Measurements from ENCODE around the gene CDK14.

GRCh38 chr7:91085175-91085574, 489.1 kb downstream of the CDK14 start:
- TF ChIP-seq CTCF (IDR thresholded peaks at IDR 0.05; ENCODE audit: low read depth, low read length) (no peak), EZH2phosphoT487 (IDR thresholded peaks at IDR 0.05; ENCODE audit: low read depth) (no peak)

Measured in OCI-LY3 (cell line).